ENCODE results near the gene FAM169A. TPM values are rescaled to one million over a fixed set of nuclear protein-coding genes. Genes with fewer than 3 reads are reported as not detected.

Gene FAM169A
- total RNA-seq, 4 donors from 2014 or later: 0.15 to 3.1 (median 0.83) TPM

DNA sequence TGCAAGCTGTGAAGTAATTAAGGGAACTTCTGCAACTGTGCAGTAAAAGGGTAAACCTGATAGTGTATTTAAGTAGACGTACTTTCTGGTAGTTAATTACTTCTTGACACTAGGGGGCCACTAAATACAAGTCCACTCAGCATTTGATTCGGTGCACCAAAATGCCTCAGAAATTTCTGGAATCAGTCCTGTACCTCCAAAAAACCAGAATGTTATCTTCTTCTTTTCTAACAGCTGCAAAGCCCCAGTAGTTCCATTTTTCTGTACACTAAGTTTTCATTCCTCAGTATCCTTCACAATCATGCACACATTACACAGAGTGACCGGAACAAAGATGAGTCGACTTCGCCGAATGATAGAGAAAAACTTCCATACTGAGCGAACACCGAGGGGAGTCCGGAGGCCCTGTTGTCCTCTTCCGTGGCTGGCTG is 99.8 kb downstream of the FAM169A start:
- peaks cover 34% of the 10 kb centered on the region for H3K36me3 ChIP-seq
- no peak for DNase-seq (ENCODE audit: low spot score in 2 of 2)
- H3K4me1 ChIP-seq: peaks cover 30% of the 10 kb centered on the region
- H3K9me3 ChIP-seq: no peaks in the 10 kb centered on the region
- WGBS: 0% methylated on average over 10 of the region's 10 CpGs
- H3K27ac ChIP-seq: peak overlapping the region; percentile 88
- peak overlapping the region; percentile 99 for H3K4me3 ChIP-seq
- no peaks in the 10 kb centered on the region for H3K27me3 ChIP-seq
- TF ChIP-seq, protein P1, sequence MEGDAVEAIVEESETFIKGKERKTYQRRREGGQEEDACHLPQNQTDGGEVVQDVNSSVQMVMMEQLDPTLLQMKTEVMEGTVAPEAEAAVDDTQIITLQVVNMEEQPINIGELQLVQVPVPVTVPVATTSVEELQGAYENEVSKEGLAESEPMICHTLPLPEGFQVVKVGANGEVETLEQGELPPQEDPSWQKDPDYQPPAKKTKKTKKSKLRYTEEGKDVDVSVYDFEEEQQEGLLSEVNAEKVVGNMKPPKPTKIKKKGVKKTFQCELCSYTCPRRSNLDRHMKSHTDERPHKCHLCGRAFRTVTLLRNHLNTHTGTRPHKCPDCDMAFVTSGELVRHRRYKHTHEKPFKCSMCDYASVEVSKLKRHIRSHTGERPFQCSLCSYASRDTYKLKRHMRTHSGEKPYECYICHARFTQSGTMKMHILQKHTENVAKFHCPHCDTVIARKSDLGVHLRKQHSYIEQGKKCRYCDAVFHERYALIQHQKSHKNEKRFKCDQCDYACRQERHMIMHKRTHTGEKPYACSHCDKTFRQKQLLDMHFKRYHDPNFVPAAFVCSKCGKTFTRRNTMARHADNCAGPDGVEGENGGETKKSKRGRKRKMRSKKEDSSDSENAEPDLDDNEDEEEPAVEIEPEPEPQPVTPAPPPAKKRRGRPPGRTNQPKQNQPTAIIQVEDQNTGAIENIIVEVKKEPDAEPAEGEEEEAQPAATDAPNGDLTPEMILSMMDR (IDR thresholded peaks at IDR 0.05): peak in 1 of 2 donors; percentile 36
- no peak for TF ChIP-seq POLR2A (IDR thresholded peaks at IDR 0.05)

DNA sequence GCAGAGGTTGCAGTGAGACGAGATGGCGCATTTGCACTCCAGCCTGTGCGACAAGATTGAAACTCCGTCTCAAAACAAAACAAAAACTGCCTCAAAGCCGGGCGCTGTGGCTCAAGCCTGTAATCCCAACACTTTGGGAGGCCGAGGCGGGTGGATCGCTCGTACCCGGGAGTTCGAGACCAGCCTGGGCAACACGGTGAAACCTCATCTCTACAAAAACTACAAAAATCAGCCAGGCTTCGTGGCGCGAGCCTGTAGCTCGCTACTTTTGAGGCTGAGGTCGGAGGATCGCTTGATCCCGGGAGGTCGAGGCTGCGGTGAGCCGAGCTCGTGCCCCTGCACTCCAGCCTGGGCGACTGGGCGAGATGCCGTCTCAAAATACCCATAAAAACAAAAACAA is 100.3 kb downstream of the FAM169A start:
- Histone ChIP-seq H3K4me1 (peaks cover 31% of the 10 kb centered on the region), H3K27me3 (no peaks in the 10 kb centered on the region), H3K9me3 (no peaks in the 10 kb centered on the region), H3K36me3 (peaks cover 29% of the 10 kb centered on the region), H3K27ac (no peak overlapping the region), H3K4me3 (peak overlapping the region; percentile 99)
- DNase-seq (ENCODE audit: low spot score in 2 of 2): no peak
- TF ChIP-seq EP300 (IDR thresholded peaks at IDR 0.05) (no peak), POLR2AphosphoS5 (IDR thresholded peaks at IDR 0.05) (no peak), POLR2A (IDR thresholded peaks at IDR 0.05) (no peak)
- TF ChIP-seq, protein P1 (IDR thresholded peaks at IDR 0.05): no peak
- 66% methylated on average over 27 of the region's 27 CpGs for WGBS

DNA sequence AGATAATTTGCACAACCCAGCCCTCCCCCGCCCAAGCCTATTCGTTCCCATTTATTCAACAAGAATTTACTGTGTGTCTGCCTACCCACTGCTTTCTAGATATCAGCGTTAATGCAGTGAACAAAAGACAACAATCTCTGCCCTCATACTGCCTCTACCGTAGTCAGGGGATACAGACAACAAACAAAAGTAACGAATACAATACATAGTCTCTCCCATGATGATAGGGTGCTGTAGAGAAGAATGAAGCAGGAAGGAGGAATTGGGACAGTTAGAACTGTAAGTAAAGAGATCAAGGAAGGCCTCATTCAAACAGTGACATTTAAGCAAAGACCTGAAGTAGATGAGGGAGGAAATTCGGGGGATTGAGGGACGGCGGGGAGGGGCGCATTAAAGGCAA is 101.0 kb downstream of the FAM169A start:
- no peaks in the 10 kb centered on the region for H3K9me3 ChIP-seq
- no peak overlapping the region for H3K27ac ChIP-seq
- H3K27me3 ChIP-seq: no peaks in the 10 kb centered on the region
- peaks cover 23% of the 10 kb centered on the region for H3K36me3 ChIP-seq
- H3K4me3 ChIP-seq: peak overlapping the region; percentile 99
- TF ChIP-seq, protein P1 (IDR thresholded peaks at IDR 0.05): no peak
- no peak for TF ChIP-seq EP300 (IDR thresholded peaks at IDR 0.05)
- TF ChIP-seq POLR2AphosphoS5 (IDR thresholded peaks at IDR 0.05): no peak
- TF ChIP-seq POLR2A (IDR thresholded peaks at IDR 0.05): no peak
- no peak for DNase-seq (ENCODE audit: low spot score in 2 of 2)
- peaks cover 31% of the 10 kb centered on the region for H3K4me1 ChIP-seq
- WGBS: 69% methylated on average over 9 of the region's 9 CpGs

- H3K4me1 ChIP-seq: peaks cover 29% of the 10 kb centered on the region
- H3K4me3 ChIP-seq: no peak overlapping the region
- TF ChIP-seq POLR2A (IDR thresholded peaks at IDR 0.05) (no peak), POLR2AphosphoS5 (IDR thresholded peaks at IDR 0.05) (no peak), EP300 (IDR thresholded peaks at IDR 0.05) (no peak)
- TF ChIP-seq, protein P1 (IDR thresholded peaks at IDR 0.05): no peak
- no peak overlapping the region for H3K27ac ChIP-seq
- DNase-seq (ENCODE audit: low spot score in 2 of 2): no peak
- peaks cover 21% of the 10 kb centered on the region for H3K36me3 ChIP-seq
- no peaks in the 10 kb centered on the region for H3K27me3 ChIP-seq
- no peaks in the 10 kb centered on the region for H3K9me3 ChIP-seq
These were observed 102.7 kb downstream of the FAM169A start for GRCh38 chr5:74763504-74763903.

GRCh38 chr5:74762599-74762998 is 103.6 kb downstream of the FAM169A start:
- H3K27me3 ChIP-seq: no peaks in the 10 kb centered on the region
- peaks cover 30% of the 10 kb centered on the region for H3K36me3 ChIP-seq
- no peak for DNase-seq (ENCODE audit: low spot score in 2 of 2)
- no peak overlapping the region for H3K27ac ChIP-seq
- no peaks in the 10 kb centered on the region for H3K9me3 ChIP-seq
- TF ChIP-seq EP300 (IDR thresholded peaks at IDR 0.05) (no peak), POLR2A (IDR thresholded peaks at IDR 0.05) (no peak), POLR2AphosphoS5 (IDR thresholded peaks at IDR 0.05) (no peak)
- TF ChIP-seq, protein P1 (IDR thresholded peaks at IDR 0.05): no peak
- H3K4me1 ChIP-seq: peaks cover 19% of the 10 kb centered on the region
- no peak overlapping the region for H3K4me3 ChIP-seq
- WGBS: 84% methylated on average over 2 of the region's 2 CpGs

Data from suprapubic skin (tissue), 4 donors.